DOHH2 (cell line): ENCODE data around the gene GABRB1.

ENCODE experiments used
- EZH2phosphoT487 ChIP-seq: fragments of 200-600 bp; sonication (generic); IDR thresholded peaks from 2 replicates; pipeline ENCODE4 v1.6.1; 2017; ENCODE audit warnings: borderline replicate concordance, mild to moderate bottlenecking, antibody characterized with exemption, low read length, moderate library complexity, mixed read lengths
- TF ChIP-seq, protein P1 (sequence below): fragments of 200-600 bp; sonication (generic); IDR thresholded peaks from one replicate; pipeline ENCODE4 v1.5.1; 2014; ENCODE audit warnings: antibody characterized with exemption, mild to moderate bottlenecking, low read depth, low read length; ENCODE audit not compliant: poor library complexity, severe bottlenecking

DNA sequence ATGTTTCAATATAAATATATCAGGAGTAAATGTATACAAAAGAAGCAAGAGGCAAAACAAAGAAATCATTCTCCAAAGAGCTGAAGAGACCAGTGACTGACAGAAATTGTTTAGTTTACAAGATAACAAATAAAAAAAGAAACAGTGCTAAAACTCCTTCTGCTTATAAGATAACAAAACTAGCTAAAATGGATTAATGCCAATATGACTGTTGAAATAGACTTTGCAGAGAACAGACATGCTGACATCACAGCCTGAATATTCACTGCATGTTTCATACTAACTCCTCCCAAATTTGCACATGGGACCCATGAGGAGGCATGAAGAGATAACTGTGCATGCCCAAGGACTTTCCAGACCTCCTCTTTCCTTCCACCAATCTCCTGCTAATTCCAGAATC, 31.8 kb upstream of the GABRB1 start:
- TF ChIP-seq, protein P1, sequence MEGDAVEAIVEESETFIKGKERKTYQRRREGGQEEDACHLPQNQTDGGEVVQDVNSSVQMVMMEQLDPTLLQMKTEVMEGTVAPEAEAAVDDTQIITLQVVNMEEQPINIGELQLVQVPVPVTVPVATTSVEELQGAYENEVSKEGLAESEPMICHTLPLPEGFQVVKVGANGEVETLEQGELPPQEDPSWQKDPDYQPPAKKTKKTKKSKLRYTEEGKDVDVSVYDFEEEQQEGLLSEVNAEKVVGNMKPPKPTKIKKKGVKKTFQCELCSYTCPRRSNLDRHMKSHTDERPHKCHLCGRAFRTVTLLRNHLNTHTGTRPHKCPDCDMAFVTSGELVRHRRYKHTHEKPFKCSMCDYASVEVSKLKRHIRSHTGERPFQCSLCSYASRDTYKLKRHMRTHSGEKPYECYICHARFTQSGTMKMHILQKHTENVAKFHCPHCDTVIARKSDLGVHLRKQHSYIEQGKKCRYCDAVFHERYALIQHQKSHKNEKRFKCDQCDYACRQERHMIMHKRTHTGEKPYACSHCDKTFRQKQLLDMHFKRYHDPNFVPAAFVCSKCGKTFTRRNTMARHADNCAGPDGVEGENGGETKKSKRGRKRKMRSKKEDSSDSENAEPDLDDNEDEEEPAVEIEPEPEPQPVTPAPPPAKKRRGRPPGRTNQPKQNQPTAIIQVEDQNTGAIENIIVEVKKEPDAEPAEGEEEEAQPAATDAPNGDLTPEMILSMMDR: no peak
- TF ChIP-seq EZH2phosphoT487: no peak
